GM12892 (cell line): ENCODE results near the gene ENO4.

Experiments
- POLR2A ChIP-seq: IDR thresholded peaks from 2 replicates; pipeline ENCODE4 v1.6.1; 2011; ENCODE audit warnings: low read depth, low read length, control low read depth
- TAF1 ChIP-seq: IDR thresholded peaks from 2 replicates; pipeline ENCODE4 v1.6.1; 2011; ENCODE audit warnings: low read depth, mild to moderate bottlenecking, control low read depth, low read length, borderline replicate concordance

DNA sequence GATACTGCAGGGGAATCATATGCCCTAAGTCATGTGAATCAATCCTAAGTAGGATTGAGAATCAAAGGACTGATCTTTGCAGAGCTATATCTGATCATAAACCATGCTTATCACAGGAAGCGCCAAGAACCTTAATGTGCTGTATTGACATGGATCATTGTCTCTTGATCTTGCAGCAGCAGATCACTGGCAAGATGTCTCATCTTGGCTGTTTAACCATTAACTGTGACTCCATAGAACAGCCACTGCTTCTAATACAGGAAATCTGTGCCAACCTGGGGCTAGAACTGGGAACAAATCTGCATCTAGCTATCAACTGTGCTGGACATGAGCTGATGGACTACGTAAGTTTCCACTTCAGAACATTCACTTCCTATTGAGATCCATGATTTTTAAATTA is 21.6 kb downstream of the ENO4 start:
- TF ChIP-seq TAF1, result no peak
- TF ChIP-seq POLR2A, result no peak
